Neutrophil (primary cell): ENCODE data around the gene SHANK1.

Experiments
- H3K27ac ChIP-seq: fragments of 200-600 bp; sonication (generic); 2 replicates; pipeline ENCODE4 v1.5.1; 2016; ENCODE audit warnings: mild to moderate bottlenecking, moderate library complexity
- H3K27me3 ChIP-seq: fragments of 200-600 bp; sonication (generic); 2 replicates; pipeline ENCODE4 v1.6.0; 2016; ENCODE audit warnings: mild to moderate bottlenecking
- H3K36me3 ChIP-seq: fragments of 200-600 bp; sonication (generic); 2 replicates; pipeline ENCODE4 v1.5.1; 2017
- H3K4me1 ChIP-seq, 2 experiments: fragments of 200-600 bp in 1 of 2; sonication (generic) in 1 of 2; 1 replicate in 1 of 2; 2 replicates in 1 of 2; pipeline versions ENCODE4 v1.5.1 to v1.6.1; 2013 to 2016; ENCODE audit warnings: low read depth in 1 of 2, low read length in 1 of 2, mild to moderate bottlenecking in 1 of 2, moderate library complexity in 1 of 2; ENCODE audit not compliant: control insufficient read depth in 1 of 2, insufficient read depth in 1 of 2
- H3K4me3 ChIP-seq, 2 experiments: fragments of 200-600 bp in 1 of 2; sonication (generic) in 1 of 2; 1 replicate in 1 of 2; 2 replicates in 1 of 2; pipeline ENCODE4 v1.5.1; 2013 to 2016; ENCODE audit warnings: low read depth in 1 of 2, low read length in 1 of 2, mild to moderate bottlenecking in 1 of 2, moderate library complexity in 1 of 2
- H3K9me3 ChIP-seq: fragments of 200-600 bp; sonication (generic); 2 replicates; pipeline ENCODE4 v1.5.1; 2016
- CTCF ChIP-seq: fragments of 200-600 bp; sonication (generic); IDR thresholded peaks from 2 replicates; pipeline ENCODE4 v1.5.1; 2016; ENCODE audit warnings: antibody characterized with exemption

The SHANK1 gene

DNA sequence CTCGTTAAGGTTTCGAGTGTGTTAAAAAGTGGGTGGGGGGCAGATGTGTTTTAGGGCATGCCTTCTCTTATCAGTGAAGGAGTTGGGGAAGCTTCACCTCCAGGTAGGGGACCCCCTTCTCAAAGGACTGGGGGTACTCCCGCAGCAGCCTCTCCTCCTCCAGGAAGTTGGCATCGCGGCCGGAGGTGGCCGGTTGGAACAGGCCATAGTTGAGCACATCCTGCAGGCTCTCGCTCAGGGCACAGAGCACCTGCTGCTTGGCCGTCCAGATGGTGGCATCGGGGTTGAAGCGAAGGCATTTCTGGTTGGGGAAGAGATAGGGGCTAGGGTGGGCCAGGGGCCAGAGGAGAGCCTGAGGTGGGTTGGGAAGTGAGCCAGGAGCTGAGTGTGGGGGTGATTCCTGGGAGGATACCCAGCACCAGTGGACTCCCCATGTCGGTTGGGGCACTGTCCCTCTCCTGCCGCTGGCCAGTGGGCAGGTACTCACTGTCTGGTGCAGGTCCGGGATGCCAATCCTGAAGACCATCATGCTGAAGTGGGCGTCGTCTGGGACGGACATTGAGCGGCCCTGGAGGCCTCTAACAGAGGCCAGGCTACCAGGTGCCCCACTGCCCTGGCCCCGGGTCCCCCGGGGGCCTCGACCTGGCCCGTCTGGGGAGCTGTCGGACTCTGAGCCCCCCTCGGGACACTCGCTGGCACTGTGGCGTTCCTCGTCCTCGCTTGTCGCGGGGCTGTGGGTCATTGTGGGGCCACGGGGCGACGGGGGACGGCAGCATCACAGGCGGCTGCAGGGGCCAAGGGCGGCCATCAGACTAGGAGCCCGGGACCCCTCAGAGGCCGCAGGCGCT is 3.2 kb downstream of the SHANK1 start:
- TF ChIP-seq CTCF, result no peak
- H3K9me3 ChIP-seq, result no peaks in the 10 kb centered on the region
- peaks cover 82% of the 10 kb centered on the region for H3K27me3 ChIP-seq
- H3K4me3 ChIP-seq, result no peak overlapping the region
- peaks cover 0 to 10% of the 10 kb centered on the region in 2 experiments for H3K4me1 ChIP-seq
- H3K27ac ChIP-seq, result no peak overlapping the region
- no peaks in the 10 kb centered on the region for H3K36me3 ChIP-seq

DNA sequence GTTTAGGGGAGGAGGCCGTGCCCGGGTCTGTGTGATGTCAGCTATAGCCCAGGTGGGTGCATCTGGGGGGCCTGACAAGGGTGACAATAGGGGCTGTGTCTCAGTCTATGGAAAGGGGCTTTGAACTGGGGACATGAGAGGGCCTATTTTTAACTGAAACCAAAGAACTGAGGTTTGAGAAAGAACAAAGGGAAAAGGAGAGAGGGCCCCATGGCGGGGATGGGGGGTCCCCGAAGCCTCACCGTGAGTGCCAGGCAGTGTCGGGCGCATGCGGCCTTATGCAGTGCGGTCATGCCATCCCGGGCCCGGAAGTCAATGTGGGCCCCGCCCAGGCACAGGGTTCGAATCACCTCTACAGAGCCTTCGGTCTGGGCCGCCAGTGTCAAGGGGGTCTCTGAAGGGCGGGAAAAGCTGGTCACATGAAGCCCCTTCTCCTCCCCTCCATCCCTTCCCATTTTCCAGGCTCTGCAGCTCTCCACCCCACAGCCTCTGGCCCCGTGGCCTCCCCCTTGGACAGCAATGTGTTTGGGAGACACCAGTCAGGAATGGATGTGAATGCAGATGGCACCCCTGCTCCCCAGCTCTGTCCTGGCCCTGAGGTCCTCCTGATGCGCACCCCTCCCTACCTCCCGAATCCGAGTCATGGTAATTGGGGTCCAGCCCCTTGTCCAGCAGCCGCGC is 5.9 kb downstream of the SHANK1 start:
- H3K4me3 ChIP-seq, result no peak overlapping the region
- H3K9me3 ChIP-seq, result no peaks in the 10 kb centered on the region
- no peak for TF ChIP-seq CTCF
- H3K27me3 ChIP-seq, result peaks cover 55% of the 10 kb centered on the region
- H3K36me3 ChIP-seq, result no peaks in the 10 kb centered on the region
- no peak overlapping the region for H3K27ac ChIP-seq
- H3K4me1 ChIP-seq, result peaks cover 0 to 3% of the 10 kb centered on the region in 2 experiments

DNA sequence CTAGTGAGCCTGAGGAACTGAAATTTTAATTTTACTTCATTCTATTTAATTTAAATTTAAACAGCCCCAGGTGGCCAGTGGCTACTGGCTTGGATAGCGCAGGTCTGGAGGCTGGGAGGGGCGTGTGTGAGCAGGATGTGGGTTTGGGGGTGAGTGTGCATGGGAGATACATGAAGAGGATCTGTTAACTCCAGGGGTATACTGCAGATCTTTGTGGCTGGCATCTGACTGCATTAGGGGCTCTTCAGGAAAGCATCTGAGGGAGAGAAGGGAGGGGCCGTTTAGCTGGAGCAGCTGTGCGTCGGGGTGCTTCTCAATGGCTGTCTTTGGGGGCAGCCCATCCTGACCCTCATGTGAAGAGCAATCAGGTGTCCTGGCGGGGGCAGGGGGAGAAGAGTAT is 6.8 kb downstream of the SHANK1 start:
- H3K4me3 ChIP-seq, result no peak overlapping the region
- no peak for TF ChIP-seq CTCF
- H3K27ac ChIP-seq, result no peak overlapping the region
- peaks cover 46% of the 10 kb centered on the region for H3K27me3 ChIP-seq
- H3K9me3 ChIP-seq, result no peaks in the 10 kb centered on the region
- H3K36me3 ChIP-seq, result no peaks in the 10 kb centered on the region
- no peaks in the 10 kb centered on the region for H3K4me1 ChIP-seq

DNA sequence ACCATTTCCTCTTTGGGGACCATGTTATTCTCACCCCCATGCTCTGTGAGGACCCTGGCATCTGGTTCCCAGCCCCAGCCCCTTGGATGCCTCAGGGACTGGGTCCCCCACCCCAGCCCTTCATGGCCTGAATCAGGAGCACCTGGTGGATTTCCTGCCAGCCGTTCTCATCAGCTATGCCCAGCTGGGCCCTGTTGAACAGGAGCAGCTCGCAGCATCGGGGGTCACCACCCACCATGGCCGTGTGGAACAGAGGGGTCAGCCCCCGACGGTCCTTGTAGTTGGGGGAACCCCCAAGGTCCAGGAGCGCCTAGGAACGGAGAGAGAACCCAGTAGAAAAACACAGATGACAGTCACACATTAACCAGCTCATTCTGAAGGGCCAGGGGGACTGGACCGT is 7.8 kb downstream of the SHANK1 start:
- Histone ChIP-seq H3K27me3 (peaks cover 36% of the 10 kb centered on the region), H3K27ac (no peak overlapping the region), H3K36me3 (no peaks in the 10 kb centered on the region), H3K9me3 (no peaks in the 10 kb centered on the region), H3K4me1 (no peaks in the 10 kb centered on the region), H3K4me3 (no peak overlapping the region)
- no peak for TF ChIP-seq CTCF

DNA sequence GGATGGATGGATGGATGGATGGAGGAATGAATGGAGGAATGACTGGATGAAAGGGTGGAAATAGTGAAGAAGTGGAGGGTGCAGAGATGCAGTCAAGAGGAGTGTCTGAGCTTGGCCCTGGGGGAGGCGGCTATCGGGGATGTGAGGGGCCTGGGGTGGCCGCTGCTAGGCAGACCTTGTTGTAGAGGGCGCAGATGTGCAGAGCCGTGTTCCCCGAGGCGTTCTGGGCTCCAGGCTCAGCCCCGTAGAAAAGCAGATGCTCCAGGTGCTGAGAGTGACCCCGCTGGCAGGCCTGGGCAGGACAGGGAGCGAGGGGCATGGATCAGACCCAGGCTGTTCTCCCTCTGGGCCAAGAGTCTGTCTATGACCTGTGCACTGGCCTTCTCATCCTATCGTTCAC is 8.4 kb downstream of the SHANK1 start:
- no peaks in the 10 kb centered on the region for H3K4me1 ChIP-seq
- H3K9me3 ChIP-seq, result no peaks in the 10 kb centered on the region
- TF ChIP-seq CTCF, result no peak
- no peak overlapping the region for H3K27ac ChIP-seq
- peaks cover 33% of the 10 kb centered on the region for H3K27me3 ChIP-seq
- no peak overlapping the region for H3K4me3 ChIP-seq
- no peaks in the 10 kb centered on the region for H3K36me3 ChIP-seq
